GM18502 (cell line): ENCODE data around the gene RAPGEF6.
A peak's percentile ranks its signal among the peaks of the same experiment; 100 is the strongest.

Experiments
- ATAC-seq: cut with Tn5 transposase; IDR thresholded peaks from one replicate; pipeline ENCODE4 v1.9.1; 2021; ENCODE audit warnings: mild to moderate bottlenecking; ENCODE audit not compliant: unreplicated experiment, poor library complexity

The RAPGEF6 gene

GRCh38 chr5:131550606-131551005 lies 84.4 kb downstream of the RAPGEF6 start:
- no peak for ATAC-seq

- ATAC-seq, result no peak
These were observed 86.9 kb downstream of the RAPGEF6 start for GRCh38 chr5:131548176-131548575.

- no peak for ATAC-seq
These were observed 89.2 kb downstream of the RAPGEF6 start for GRCh38 chr5:131545845-131546244.

GRCh38 chr5:131542723-131543122 lies 92.3 kb downstream of the RAPGEF6 start:
- no peak for ATAC-seq

GRCh38 chr5:131541762-131542161 lies 93.3 kb downstream of the RAPGEF6 start:
- ATAC-seq, result no peak

- no peak for ATAC-seq
These were observed 94.0 kb downstream of the RAPGEF6 start for GRCh38 chr5:131541071-131541470.

GRCh38 chr5:131539251-131539650 lies 95.8 kb downstream of the RAPGEF6 start:
- no peak for ATAC-seq

- no peak for ATAC-seq
These were observed 96.8 kb downstream of the RAPGEF6 start for GRCh38 chr5:131538177-131538593.

- peak; percentile 12 for ATAC-seq
These were observed 98.1 kb downstream of the RAPGEF6 start for GRCh38 chr5:131536850-131537448.

GRCh38 chr5:131536211-131536826 lies 98.7 kb downstream of the RAPGEF6 start:
- peak; percentile 93 for ATAC-seq

GRCh38 chr5:131534974-131535373 lies 100.1 kb downstream of the RAPGEF6 start:
- ATAC-seq, result no peak

GRCh38 chr5:131533836-131534235 lies 101.2 kb downstream of the RAPGEF6 start:
- no peak for ATAC-seq

- no peak for ATAC-seq
These were observed 102.9 kb downstream of the RAPGEF6 start for GRCh38 chr5:131532031-131532640.

GRCh38 chr5:131530706-131531331 lies 104.2 kb downstream of the RAPGEF6 start:
- ATAC-seq, result no peak

GRCh38 chr5:131528682-131529081 lies 106.3 kb downstream of the RAPGEF6 start:
- peak; percentile 50 for ATAC-seq

GRCh38 chr5:131525805-131526204 lies 109.2 kb downstream of the RAPGEF6 start:
- no peak for ATAC-seq

- no peak for ATAC-seq
These were observed 110.6 kb downstream of the RAPGEF6 start for GRCh38 chr5:131524431-131524830.

- no peak for ATAC-seq
These were observed 111.4 kb downstream of the RAPGEF6 start for GRCh38 chr5:131523500-131524185.

GRCh38 chr5:131521252-131521651 lies 113.8 kb downstream of the RAPGEF6 start:
- no peak for ATAC-seq

- ATAC-seq, result no peak
These were observed 119.7 kb downstream of the RAPGEF6 start for GRCh38 chr5:131515348-131515747.
